ENCODE data around the gene SLC43A3. TPM values are rescaled to one million over a fixed set of nuclear protein-coding genes. Genes with fewer than 3 reads are reported as not detected.

The SLC43A3 gene
- total and polyA plus RNA-seq, 10 donors = 15.2 to 72.5 (median 35.7) TPM

DNA sequence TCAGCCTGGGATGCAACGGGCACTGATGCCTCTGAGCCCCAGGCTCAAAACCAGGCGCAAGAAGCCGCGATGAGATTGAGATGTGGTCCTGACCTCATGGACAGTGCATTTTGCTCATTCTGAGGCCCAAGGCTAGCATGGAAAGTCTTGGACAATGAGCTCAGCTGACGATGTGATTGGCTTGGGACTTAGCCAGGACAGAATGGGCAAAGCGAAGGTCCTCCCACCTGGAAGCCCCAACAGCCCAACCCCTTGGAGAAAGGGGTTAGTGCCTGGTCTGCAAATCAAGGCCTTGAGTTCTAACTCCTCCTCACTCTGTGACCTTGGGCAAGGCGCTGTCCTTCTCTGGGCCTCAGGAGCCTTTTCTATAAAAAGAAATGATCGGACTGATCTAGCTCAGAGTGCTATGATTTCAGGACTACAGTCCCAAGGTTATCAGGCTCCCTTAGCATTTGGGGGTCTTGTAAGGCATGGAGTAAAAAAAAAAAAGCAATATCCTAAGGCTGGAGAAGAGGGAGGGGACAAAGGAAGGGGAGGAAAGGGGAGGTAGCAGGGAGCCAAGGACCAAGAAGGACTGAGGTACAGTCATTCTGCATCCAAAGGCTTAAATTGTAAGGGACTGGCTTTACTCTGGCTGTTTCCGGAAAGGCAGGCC lies 2.7 kb downstream of the SLC43A3 start:
- H3K36me3 ChIP-seq = peaks cover 0 to 52% (median 10%) of the 10 kb centered on the region in 6 donors
- intact Hi-C loops (cut with DNase I; ENCODE audit: low total_unique reads) = no loop called here
- TF ChIP-seq POLR2A (IDR thresholded peaks at IDR 0.05) = no peak
- TF ChIP-seq CTCF (IDR thresholded peaks at IDR 0.05 in 8 of 11, conservative IDR thresholded peaks at IDR 0.05 in 3 of 11) = no peak
- TF ChIP-seq POLR2AphosphoS5 (IDR thresholded peaks at IDR 0.05) = no peak
- H3K4me3 ChIP-seq = peak overlapping the region in 4 of 8 donors; percentile 52 to 76 (median 58)
- no peak for DNase-seq
- H3K27ac ChIP-seq = peak overlapping the region; percentile 53 to 93 (median 90)
- 71 to 81% (median 76%) methylated on average over 9 of the region's 9 CpGs for WGBS, 5 donors
- no peaks in the 10 kb centered on the region for H3K9me3 ChIP-seq
- H3K4me1 ChIP-seq = peaks cover 28 to 63% (median 45%) of the 10 kb centered on the region in 6 donors
- no peaks in the 10 kb centered on the region for H3K27me3 ChIP-seq (replicated peaks in 1 of 7)

- 86 to 91% (median 88%) methylated on average over 4 of the region's 4 CpGs for WGBS, 5 donors
- no peak for TF ChIP-seq POLR2AphosphoS5 (IDR thresholded peaks at IDR 0.05)
- no peak for TF ChIP-seq CTCF (IDR thresholded peaks at IDR 0.05 in 8 of 11, conservative IDR thresholded peaks at IDR 0.05 in 3 of 11)
- DNase-seq = no peak
- intact Hi-C loops (cut with DNase I; ENCODE audit: low total_unique reads) = no loop called here
- Histone ChIP-seq H3K4me1 (peaks cover 28 to 60% (median 42%) of the 10 kb centered on the region in 6 donors), H3K27me3 (replicated peaks in 1 of 7) (no peaks in the 10 kb centered on the region), H3K4me3 (no peak overlapping the region), H3K9me3 (no peaks in the 10 kb centered on the region), H3K27ac (no peak overlapping the region), H3K36me3 (peaks cover 0 to 68% (median 19%) of the 10 kb centered on the region in 6 donors)
These were observed 4.3 kb downstream of the SLC43A3 start for GRCh38 chr11:57422669-57423068.

GRCh38 chr11:57421805-57422204 lies 5.1 kb downstream of the SLC43A3 start:
- peaks cover 0 to 76% (median 27%) of the 10 kb centered on the region in 6 donors for H3K36me3 ChIP-seq
- no peak for DNase-seq
- TF ChIP-seq POLR2A (IDR thresholded peaks at IDR 0.05) (no peak), POLR2AphosphoS5 (IDR thresholded peaks at IDR 0.05) (no peak), CTCF (IDR thresholded peaks at IDR 0.05 in 8 of 11, conservative IDR thresholded peaks at IDR 0.05 in 3 of 11) (no peak)
- intact Hi-C loops (cut with DNase I; ENCODE audit: low total_unique reads) = no loop called here
- no peak overlapping the region for H3K27ac ChIP-seq
- no peak overlapping the region for H3K4me3 ChIP-seq
- H3K27me3 ChIP-seq (replicated peaks in 1 of 7) = no peaks in the 10 kb centered on the region
- no peaks in the 10 kb centered on the region for H3K9me3 ChIP-seq
- peaks cover 28 to 55% (median 33%) of the 10 kb centered on the region in 6 donors for H3K4me1 ChIP-seq

DNA sequence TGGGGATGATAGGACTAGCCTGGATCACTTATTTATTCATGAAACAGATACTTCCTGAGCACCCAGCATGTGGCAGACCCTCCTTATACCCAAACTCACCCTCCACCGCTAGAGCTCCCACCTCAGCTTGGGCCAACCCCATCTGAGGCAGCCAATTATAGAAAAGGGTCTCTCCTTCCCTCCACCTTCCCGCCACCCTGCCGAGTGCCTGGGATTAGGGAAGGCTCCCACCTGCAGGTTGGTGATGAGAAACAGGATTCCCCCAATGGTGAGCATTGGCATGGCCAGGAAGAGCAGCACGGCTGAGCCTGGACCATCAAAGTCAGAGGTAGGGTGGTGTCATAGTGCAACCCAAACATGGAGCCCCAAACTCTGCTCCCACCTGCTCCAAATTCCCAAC lies 5.9 kb downstream of the SLC43A3 start:
- H3K9me3 ChIP-seq = no peaks in the 10 kb centered on the region
- H3K36me3 ChIP-seq = peaks cover 0 to 84% (median 35%) of the 10 kb centered on the region in 6 donors
- no peak for DNase-seq
- TF ChIP-seq POLR2A (IDR thresholded peaks at IDR 0.05) (no peak), CTCF (IDR thresholded peaks at IDR 0.05 in 8 of 11, conservative IDR thresholded peaks at IDR 0.05 in 3 of 11) (no peak), POLR2AphosphoS5 (IDR thresholded peaks at IDR 0.05) (no peak)
- no peaks in the 10 kb centered on the region for H3K27me3 ChIP-seq (replicated peaks in 1 of 7)
- H3K4me1 ChIP-seq = peaks cover 24 to 50% (median 26%) of the 10 kb centered on the region in 6 donors
- H3K27ac ChIP-seq = no peak overlapping the region
- WGBS, 5 donors = 89 to 100% (median 98%) methylated on average over 4 of the region's 4 CpGs
- no peak overlapping the region for H3K4me3 ChIP-seq
- intact Hi-C loops (cut with DNase I; ENCODE audit: low total_unique reads) = no loop called here
